Activated naive CD4-positive, alpha-beta T cell treated with anti-CD3 and anti-CD28 coated beads for 36 hours (primary cell): ENCODE results near the gene TXNL1. TPM values are rescaled to one million over a fixed set of nuclear protein-coding genes. Genes with fewer than 3 reads are reported as not detected.
"Not testable (repeated sequence)": the region's sequence is repeated elsewhere in the genome, so short reads cannot be mapped to it uniquely, and the experiment has no call there.

Source experiments
- CTCF ChIA-PET: fragments of 350-600 bp; sonication (Branson Sonifier 250); formaldehyde crosslinking; loops from one replicate; lab custom pipeline; 2021; ENCODE audit warnings: antibody characterized with exemption; lab: Charles Lee
- DNase-seq: peaks from one replicate; pipeline ENCODE4 v3.0.0-alpha.2; 2020
- H3K27ac Mint-ChIP-seq: one replicate; pipeline ENCODE4 v1.8.0; 2021; ENCODE audit warnings: mild to moderate bottlenecking, mixed read lengths
- H3K27me3 Mint-ChIP-seq: one replicate; pipeline ENCODE4 v1.8.0; 2021; ENCODE audit warnings: low read depth, mixed read lengths
- H3K36me3 Mint-ChIP-seq: one replicate; pipeline ENCODE4 v1.8.0; 2021; ENCODE audit warnings: low read depth, mixed read lengths
- H3K4me1 Mint-ChIP-seq: one replicate; pipeline ENCODE4 v1.8.0; 2021; ENCODE audit warnings: low read depth, mixed read lengths
- H3K4me3 Mint-ChIP-seq: one replicate; pipeline ENCODE4 v1.8.0; 2021; ENCODE audit warnings: mild to moderate bottlenecking, moderate library complexity, mixed read lengths
- H3K9me3 Mint-ChIP-seq: one replicate; pipeline ENCODE4 v1.8.0; 2021; ENCODE audit warnings: mixed read lengths
- intact Hi-C: fragments of 100-400 bp; cut with micrococcal nuclease; formaldehyde crosslinking; loops from one replicate; pipeline ENCODE4 v1.15.1; 2023
- total RNA-seq, 2 experiments: library from RNA; stranded (reverse); gene quantifications; one replicate each; pipeline ENCODE4 v1.2.3, GENCODE V29; 2021

TXNL1 gene
- total RNA-seq, 2 experiments from 2014 or later = 64.1 to 68.6 TPM

DNA sequence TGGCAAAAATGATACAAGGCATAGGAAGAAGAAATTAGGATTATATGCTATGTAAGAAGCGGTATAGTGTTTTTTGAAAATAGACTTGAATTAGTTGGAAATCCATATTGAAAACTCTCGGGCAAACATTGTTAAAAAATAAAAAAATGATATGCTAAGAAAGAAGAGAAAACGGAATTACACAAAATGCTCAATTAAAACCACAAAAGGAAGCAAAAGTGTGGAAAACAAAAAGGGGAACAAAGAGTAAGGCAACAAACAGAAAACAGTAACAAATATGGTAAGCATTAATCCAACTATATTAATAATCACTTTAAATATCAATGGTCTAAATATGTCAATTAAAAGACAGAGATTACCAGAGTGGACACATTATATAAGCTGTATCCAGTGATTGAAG, 58.4 kb downstream of the TXNL1 start:
- Mint-ChIP-seq H3K9me3 (no peaks in the 10 kb centered on the region), H3K27me3 (no peaks in the 10 kb centered on the region), H3K4me1 (no peaks in the 10 kb centered on the region), H3K4me3 (no peak overlapping the region), H3K36me3 (no peaks in the 10 kb centered on the region), H3K27ac (no peak overlapping the region)
- CTCF ChIA-PET = interaction anchor here (0.6 kb wide), 1 partner anchor 1165 kb away, joined by 3 read pairs; no protein-coding TSS in a partner anchor
- DNase-seq = no peak
- intact Hi-C loops = no loop called here

DNA sequence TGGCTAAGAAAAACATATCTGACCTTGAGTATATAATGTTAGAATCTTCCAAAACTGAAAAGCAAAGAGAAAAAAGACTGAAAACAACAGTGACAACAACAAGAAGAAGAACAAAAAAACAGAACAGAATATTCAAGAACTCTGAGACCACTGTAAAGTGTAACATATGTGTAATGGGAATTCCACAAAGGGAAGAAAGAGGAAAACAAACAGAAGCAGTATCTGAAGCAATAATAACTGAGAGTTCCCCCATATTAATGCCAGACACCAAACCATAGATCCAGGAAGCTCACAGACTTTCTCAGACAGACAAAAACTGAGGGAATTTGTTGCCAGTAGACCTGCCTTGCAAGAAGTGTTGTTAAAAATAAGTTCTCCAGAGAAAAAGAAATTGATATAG, 58.9 kb downstream of the TXNL1 start:
- intact Hi-C loops = loop anchor here (10.0 kb wide), 2 partner anchors 995 to 1905 kb away; partner anchors contain the start of gene TCF4
- CTCF ChIA-PET = no interaction called here
- H3K27ac Mint-ChIP-seq = no peak overlapping the region
- DNase-seq = no peak
- no peaks in the 10 kb centered on the region for H3K27me3 Mint-ChIP-seq
- no peak overlapping the region for H3K4me3 Mint-ChIP-seq
- no peaks in the 10 kb centered on the region for H3K36me3 Mint-ChIP-seq
- H3K4me1 Mint-ChIP-seq = no peaks in the 10 kb centered on the region
- H3K9me3 Mint-ChIP-seq = no peaks in the 10 kb centered on the region

DNA sequence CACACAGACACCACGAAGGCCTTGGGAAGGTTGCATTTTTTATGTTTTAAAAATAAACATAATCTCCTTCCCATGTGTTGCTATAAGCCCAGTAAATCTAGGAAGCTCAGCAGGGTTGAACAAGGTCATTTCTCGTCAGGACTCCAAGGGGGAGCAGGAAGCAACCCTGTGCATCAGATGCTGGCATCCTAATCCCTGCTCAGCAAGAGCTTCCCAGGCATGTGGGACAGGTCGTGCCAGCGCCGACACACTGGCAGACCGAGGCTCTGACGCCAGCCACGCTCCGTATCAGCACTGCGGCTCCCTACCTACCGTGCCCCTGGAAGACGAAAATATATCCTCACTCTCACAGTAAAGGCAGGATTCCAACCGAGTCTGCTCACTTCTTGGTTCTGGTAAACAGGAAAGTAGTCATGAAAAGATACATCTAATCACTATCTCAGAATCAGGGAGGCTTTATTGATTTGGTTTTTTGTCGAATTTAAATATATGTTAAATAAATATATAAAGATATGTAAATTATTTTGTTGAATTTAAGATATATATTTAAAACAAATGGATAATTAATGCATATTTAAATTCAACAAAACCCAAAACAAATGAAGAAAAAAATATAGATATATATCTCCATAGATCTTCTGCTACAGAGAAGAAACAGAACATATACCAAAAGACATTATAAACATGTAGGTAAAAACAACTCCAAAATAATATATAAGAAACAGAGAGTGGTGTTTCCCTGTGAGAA, 61.4 kb downstream of the TXNL1 start:
- CTCF ChIA-PET = interaction anchor here (0.7 to 1.8 kb wide), 3 partner anchors 13 to 1343 kb away, joined by 3 to 4 read pairs (median 3); no protein-coding TSS in a partner anchor
- Mint-ChIP-seq H3K9me3 (no peaks in the 10 kb centered on the region), H3K36me3 (no peaks in the 10 kb centered on the region), H3K4me3 (no peak overlapping the region), H3K27ac (no peak overlapping the region), H3K27me3 (no peaks in the 10 kb centered on the region), H3K4me1 (no peaks in the 10 kb centered on the region)
- DNase-seq = no peak
- intact Hi-C loops = loop anchor here (1.0 to 10.0 kb wide), 5 partner anchors 992 to 1902 kb away; partner anchors contain the start of gene TCF4

DNA sequence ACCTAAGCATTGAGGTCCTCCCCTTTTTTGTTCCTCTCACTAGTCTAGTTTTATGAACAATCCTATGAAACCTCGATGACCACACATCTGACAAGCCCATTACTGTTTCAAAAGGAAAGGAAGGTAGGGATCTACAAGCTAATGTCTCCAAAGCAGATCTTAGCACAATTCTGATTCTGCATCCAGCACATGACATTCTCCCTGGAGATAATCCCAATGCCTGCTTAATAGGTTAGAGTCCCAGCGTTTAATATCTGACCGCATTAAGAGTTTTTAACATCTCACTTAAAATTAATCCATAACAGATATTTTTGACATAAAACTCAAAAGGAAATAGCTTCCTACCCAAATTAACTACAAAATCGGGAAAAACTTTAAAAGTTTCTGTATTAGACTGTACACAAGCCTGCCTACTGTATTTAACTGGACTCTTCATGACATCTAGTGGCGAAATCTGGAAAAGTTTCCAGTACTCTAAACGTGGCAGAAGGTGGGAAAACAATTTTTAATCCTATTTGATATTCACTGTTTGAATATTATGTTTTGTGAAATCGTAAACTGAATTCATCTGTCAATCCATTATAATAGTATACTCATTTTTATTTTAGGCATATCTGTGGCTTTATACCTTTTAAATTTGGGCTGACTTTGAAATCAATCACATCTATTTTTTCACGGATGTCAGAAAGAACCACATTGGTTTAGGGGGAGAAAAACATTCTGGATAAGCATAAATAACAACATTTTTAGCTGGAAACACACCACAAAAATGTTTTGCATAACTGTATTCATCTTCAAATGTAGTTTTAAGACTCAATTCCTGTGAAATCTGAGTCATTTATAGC, 62.4 kb downstream of the TXNL1 start:
- CTCF ChIA-PET = interaction anchor here (0.6 to 1.8 kb wide), 6 partner anchors 14 to 1883 kb away, joined by 3 to 4 read pairs (median 3); no protein-coding TSS in a partner anchor
- Mint-ChIP-seq H3K4me1 (no peaks in the 10 kb centered on the region), H3K4me3 (no peak overlapping the region), H3K9me3 (no peaks in the 10 kb centered on the region), H3K27ac (no peak overlapping the region), H3K27me3 (peaks cover 2% of the 10 kb centered on the region), H3K36me3 (no peaks in the 10 kb centered on the region)
- DNase-seq = no peak
- intact Hi-C loops = loop anchor here (1.0 to 10.0 kb wide), 5 partner anchors 991 to 1901 kb away; partner anchors contain the start of gene TCF4

DNA sequence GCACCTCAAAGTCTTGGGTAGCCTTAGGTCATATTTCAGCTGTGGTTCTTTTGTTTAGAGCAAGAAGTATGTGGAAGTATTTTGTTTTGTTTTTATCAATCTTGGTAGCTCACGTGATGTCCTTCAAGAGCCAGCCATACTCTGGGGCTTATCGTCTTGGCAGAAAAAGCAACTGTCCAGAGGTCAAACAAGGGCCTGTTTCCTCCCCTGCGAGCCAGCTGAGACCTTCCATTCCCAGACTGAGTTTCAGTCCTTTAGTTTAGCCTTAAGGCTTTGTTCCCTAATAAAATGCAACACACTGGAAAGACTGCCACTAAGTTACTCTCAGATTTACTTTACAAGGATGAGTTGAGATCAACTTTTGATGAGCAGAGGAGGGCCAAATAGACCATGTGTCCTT, 63.5 kb downstream of the TXNL1 start:
- Mint-ChIP-seq H3K27me3 (peaks cover 7% of the 10 kb centered on the region), H3K4me3 (no peak overlapping the region), H3K4me1 (no peaks in the 10 kb centered on the region), H3K9me3 (no peaks in the 10 kb centered on the region), H3K27ac (no peak overlapping the region), H3K36me3 (no peaks in the 10 kb centered on the region)
- DNase-seq = no peak
- CTCF ChIA-PET = interaction anchor here (2.1 kb wide), 1 partner anchor 1159 kb away, joined by 8 read pairs; no protein-coding TSS in a partner anchor
- intact Hi-C loops = loop anchor here (10.0 kb wide), 2 partner anchors 990 to 1900 kb away; partner anchors contain the start of gene TCF4

DNA sequence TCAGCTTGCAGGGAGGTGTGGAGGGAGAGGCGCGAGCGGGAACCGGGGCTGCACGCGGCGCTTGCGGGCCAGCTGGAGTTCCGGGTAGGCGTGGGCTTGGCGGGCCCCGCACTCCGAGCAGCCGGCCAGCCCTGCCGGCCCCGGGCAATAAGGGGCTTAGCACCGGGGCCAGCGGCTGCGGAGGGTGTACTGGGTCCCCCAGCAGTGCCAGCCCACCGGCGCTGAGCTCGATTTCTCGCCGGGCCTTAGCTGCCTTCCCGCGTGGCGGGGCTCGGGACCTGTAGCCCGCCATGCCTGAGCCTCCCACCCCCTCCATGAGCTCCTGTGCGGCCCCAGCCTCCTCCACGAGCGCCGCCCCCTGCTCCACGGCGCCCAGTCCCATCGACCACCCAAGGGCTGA, 66.1 kb downstream of the TXNL1 start:
- H3K36me3 Mint-ChIP-seq = not testable (repeated sequence)
- intact Hi-C loops = loop anchor here (10.0 kb wide), 2 partner anchors 987 to 1897 kb away; partner anchors contain the start of gene TCF4

DNA sequence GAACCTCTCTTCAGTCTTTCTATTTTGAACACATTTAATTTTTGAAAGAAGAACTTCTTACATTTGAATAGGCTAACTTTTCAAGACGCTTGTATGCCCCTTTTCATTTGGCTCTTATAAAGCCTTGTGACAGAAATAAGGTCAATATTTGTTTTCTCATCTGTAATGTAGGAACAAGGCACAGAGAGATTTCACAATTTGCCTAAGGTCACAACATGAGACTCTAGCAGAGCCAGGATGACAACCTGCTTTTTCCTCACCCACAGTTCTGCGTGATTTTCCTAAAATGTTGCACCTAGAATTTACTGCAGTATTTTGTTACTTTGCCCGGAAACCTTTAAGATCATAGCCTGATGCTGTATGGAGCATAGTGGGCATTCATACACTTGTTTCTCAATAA, 67.4 kb downstream of the TXNL1 start:
- CTCF ChIA-PET = no interaction called here
- Mint-ChIP-seq H3K36me3 (no peaks in the 10 kb centered on the region), H3K27me3 (peaks cover 7% of the 10 kb centered on the region), H3K4me1 (no peaks in the 10 kb centered on the region), H3K4me3 (no peak overlapping the region), H3K27ac (no peak overlapping the region), H3K9me3 (no peaks in the 10 kb centered on the region)
- DNase-seq = no peak
- intact Hi-C loops = loop anchor here (10.0 kb wide), 2 partner anchors 986 to 1896 kb away; partner anchors contain the start of gene TCF4

More for the DNA sequence above, 66.1 kb downstream of the TXNL1 start:
- CTCF ChIA-PET, H3K4me1 Mint-ChIP-seq, DNase-seq, H3K27ac Mint-ChIP-seq, H3K9me3 Mint-ChIP-seq, H3K4me3 Mint-ChIP-seq, H3K27me3 Mint-ChIP-seq: not testable (repeated sequence)

DNA sequence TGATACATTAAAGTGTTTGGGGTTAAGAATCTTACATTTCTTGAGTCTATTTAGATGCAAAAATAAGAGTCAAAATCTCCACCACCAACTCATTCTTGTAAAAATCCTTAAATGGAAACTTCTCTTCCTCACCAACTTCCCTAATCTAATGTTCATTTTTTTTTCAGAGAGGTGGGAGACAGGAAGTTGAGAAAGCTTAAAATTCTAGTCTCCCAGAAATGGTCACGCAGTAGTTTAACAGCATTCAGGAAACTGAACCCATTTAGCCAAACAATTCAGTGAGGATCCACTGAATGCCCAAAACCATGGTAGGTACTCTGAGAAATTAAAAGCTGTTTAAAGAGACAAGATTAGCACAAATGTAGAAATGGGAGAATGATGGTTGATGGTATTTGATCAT, 69.0 kb downstream of the TXNL1 start:
- peaks cover 7% of the 10 kb centered on the region for H3K27me3 Mint-ChIP-seq
- H3K9me3 Mint-ChIP-seq = no peaks in the 10 kb centered on the region
- DNase-seq = no peak
- no peaks in the 10 kb centered on the region for H3K36me3 Mint-ChIP-seq
- CTCF ChIA-PET = interaction anchor here (0.7 kb wide), 1 partner anchor 12 kb away, joined by 3 read pairs; no protein-coding TSS in a partner anchor
- no peak overlapping the region for H3K27ac Mint-ChIP-seq
- H3K4me1 Mint-ChIP-seq = no peaks in the 10 kb centered on the region
- no peak overlapping the region for H3K4me3 Mint-ChIP-seq
- intact Hi-C loops = no loop called here

DNA sequence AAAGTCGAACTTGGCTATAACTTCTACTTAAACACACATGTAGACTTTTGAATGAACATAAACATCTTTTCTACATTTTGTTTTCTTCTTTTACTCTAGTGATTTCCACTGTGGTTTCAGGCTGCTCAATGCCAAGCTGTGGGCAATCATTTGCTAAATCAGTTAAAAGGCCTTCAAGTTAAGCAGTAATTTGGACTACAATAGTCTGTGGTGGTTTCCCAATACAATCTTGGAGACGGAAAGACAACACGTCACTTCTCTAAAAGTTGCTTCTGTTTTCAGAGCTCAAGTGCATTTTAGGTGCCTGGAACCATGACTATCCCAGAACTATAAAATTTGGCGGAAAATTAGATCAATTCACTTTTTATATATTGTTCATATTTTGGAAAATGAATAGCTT, 69.4 kb downstream of the TXNL1 start:
- Mint-ChIP-seq H3K4me1 (no peaks in the 10 kb centered on the region), H3K27me3 (peaks cover 7% of the 10 kb centered on the region), H3K9me3 (no peaks in the 10 kb centered on the region), H3K27ac (no peak overlapping the region), H3K36me3 (no peaks in the 10 kb centered on the region), H3K4me3 (no peak overlapping the region)
- CTCF ChIA-PET = interaction anchor here (0.7 kb wide), 1 partner anchor 257 kb away, joined by 4 read pairs; no protein-coding TSS in a partner anchor
- intact Hi-C loops = no loop called here
- DNase-seq = no peak

DNA sequence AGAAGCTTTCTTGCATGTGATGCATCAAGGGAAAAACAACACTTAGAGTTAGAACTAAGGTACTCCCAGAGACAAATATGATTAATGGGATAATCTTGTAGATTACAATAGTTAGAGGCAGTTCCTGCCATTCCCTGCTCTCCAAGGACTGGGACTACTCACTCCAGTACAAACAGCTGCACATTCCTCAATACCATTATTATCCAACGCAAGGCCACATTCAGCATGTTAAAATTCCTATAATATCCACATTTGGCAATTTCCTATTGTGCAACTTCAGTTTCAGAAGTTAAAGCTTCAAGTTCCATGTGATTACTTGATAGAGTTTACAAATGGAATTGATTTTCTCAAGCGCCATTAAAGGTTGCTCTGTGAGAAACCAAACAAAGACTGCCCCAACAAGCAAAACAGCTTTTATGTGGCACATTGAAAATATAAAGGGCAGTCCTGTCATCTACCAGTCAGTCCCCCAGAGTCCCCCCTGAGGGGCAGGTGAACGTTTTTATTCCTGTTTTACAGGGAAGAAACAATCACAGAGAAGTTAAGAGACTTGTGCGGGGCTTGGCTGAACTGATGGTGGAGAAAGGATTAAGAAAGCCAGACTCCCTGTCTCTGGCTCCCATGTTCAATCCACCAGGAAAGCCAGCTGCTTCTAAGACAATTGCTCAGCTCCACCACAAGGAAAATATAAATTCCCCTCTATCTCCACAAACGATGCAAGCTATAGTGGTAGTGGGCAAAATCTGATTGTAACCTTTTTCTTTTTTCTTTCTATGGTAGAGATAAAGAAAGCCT, 72.6 kb downstream of the TXNL1 start:
- CTCF ChIA-PET = no interaction called here
- Mint-ChIP-seq H3K27ac (no peak overlapping the region), H3K36me3 (no peaks in the 10 kb centered on the region), H3K27me3 (peaks cover 2% of the 10 kb centered on the region), H3K9me3 (no peaks in the 10 kb centered on the region), H3K4me1 (no peaks in the 10 kb centered on the region), H3K4me3 (no peak overlapping the region)
- intact Hi-C loops = no loop called here
- DNase-seq = no peak

DNA sequence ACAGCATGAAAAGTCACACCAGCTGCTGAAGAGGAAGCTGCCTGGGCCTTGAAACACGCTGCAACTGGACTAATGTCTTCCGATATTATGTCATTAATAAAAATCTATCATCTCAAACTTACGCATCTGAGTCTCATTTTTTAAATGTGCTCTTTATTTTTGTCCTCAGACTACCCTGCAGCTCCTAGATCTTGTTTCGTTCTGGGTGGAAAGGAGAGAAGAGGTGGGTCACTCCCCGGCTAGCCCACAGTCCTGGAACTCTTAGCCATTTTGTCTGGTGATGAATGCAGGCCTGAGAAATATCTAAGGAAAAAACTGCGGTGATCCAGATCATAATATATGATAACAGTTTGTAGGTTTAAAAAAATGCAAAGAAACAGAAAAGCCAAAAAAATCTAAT, 73.3 kb downstream of the TXNL1 start:
- H3K27ac Mint-ChIP-seq = no peak overlapping the region
- no peaks in the 10 kb centered on the region for H3K4me1 Mint-ChIP-seq
- CTCF ChIA-PET = no interaction called here
- no peaks in the 10 kb centered on the region for H3K36me3 Mint-ChIP-seq
- peaks cover 3% of the 10 kb centered on the region for H3K27me3 Mint-ChIP-seq
- intact Hi-C loops = no loop called here
- DNase-seq = no peak
- H3K9me3 Mint-ChIP-seq = no peaks in the 10 kb centered on the region
- H3K4me3 Mint-ChIP-seq = no peak overlapping the region
